Measurements from ENCODE around the gene NFATC3. TPM values are rescaled to one million over a fixed set of nuclear protein-coding genes. Genes with fewer than 3 reads are reported as not detected.

The NFATC3 gene
- polyA plus RNA-seq, 3 donors, result 14.3 to 21.8 (median 15.8) TPM

DNA sequence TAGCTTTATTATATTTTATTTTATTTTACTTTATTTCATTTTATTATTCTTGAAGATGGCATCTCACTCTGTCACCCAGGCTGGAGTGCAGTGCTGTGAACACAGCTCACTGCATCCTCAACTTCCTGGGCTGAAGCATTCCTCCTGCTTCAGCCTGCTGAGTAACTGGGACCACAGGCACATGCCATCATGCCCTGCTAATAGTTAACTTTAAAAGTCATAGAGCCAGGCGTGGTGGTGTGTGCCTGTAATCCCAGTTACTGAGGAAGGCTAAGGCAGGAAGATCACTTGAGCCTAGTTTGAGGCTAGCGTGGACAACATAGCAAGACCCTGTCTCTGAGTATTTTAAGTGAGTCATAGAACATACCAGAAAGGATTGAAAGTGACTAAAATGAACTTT is 112.1 kb downstream of the NFATC3 start:
- peaks cover 25 to 56% of the 10 kb centered on the region in 2 donors for H3K36me3 ChIP-seq (replicated peaks in 1 of 2; ENCODE audit: control insufficient read depth in 1 of 2, insufficient read depth in 2 of 2, low read length in 2 of 2)
- H3K9ac ChIP-seq (ENCODE audit: insufficient read depth, low read length, poor library complexity, severe bottlenecking), result no peak overlapping the region
- H3K79me2 ChIP-seq (ENCODE audit: insufficient read depth, low read length), result peaks cover 8% of the 10 kb centered on the region
- H4K20me1 ChIP-seq (ENCODE audit: insufficient read depth, low read length), result peaks cover 10% of the 10 kb centered on the region
- no peak for DNase-seq
- no peak overlapping the region for H3K27ac Mint-ChIP-seq
- no peak overlapping the region for H3K4me2 ChIP-seq (replicated peaks; ENCODE audit: extremely low read depth, low read length, poor library complexity, severe bottlenecking)
- H3K27me3 Mint-ChIP-seq (ENCODE audit: low read depth in 3 of 3), result no peaks in the 10 kb centered on the region
- no peak overlapping the region for H3K4me3 Mint-ChIP-seq
- 100% methylated on average over 1 of the region's 2 CpGs for WGBS (ENCODE audit: insufficient coverage)
- H2AFZ ChIP-seq (ENCODE audit: insufficient read depth, low read depth, low read length, poor library complexity, severe bottlenecking), result no peak overlapping the region
- H3K4me1 ChIP-seq (ENCODE audit: control insufficient read depth in 1 of 2, insufficient read depth in 2 of 2, low read length in 2 of 2), result no peaks in the 10 kb centered on the region
- H3K36me3 Mint-ChIP-seq, result peaks cover 28 to 40% of the 10 kb centered on the region in 2 donors
- no peaks in the 10 kb centered on the region for H3K9me3 Mint-ChIP-seq
- no peak overlapping the region for H3K27ac ChIP-seq (ENCODE audit: low read depth in 1 of 2, low read length in 2 of 2)
- H3K9me3 ChIP-seq (replicated peaks in 1 of 2; ENCODE audit: control insufficient read depth in 1 of 2, insufficient read depth in 1 of 2, low read length in 2 of 2), result no peaks in the 10 kb centered on the region
- TF ChIP-seq, protein P1, sequence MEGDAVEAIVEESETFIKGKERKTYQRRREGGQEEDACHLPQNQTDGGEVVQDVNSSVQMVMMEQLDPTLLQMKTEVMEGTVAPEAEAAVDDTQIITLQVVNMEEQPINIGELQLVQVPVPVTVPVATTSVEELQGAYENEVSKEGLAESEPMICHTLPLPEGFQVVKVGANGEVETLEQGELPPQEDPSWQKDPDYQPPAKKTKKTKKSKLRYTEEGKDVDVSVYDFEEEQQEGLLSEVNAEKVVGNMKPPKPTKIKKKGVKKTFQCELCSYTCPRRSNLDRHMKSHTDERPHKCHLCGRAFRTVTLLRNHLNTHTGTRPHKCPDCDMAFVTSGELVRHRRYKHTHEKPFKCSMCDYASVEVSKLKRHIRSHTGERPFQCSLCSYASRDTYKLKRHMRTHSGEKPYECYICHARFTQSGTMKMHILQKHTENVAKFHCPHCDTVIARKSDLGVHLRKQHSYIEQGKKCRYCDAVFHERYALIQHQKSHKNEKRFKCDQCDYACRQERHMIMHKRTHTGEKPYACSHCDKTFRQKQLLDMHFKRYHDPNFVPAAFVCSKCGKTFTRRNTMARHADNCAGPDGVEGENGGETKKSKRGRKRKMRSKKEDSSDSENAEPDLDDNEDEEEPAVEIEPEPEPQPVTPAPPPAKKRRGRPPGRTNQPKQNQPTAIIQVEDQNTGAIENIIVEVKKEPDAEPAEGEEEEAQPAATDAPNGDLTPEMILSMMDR (IDR thresholded peaks at IDR 0.05), result no peak
- H3K4me1 Mint-ChIP-seq, result no peaks in the 10 kb centered on the region
- H3K4me3 ChIP-seq (replicated peaks in 1 of 3; ENCODE audit: low read depth in 2 of 3, low read length in 3 of 3), result no peak overlapping the region
- no peaks in the 10 kb centered on the region for H3K27me3 ChIP-seq (ENCODE audit: control insufficient read depth in 2 of 2, insufficient read depth in 2 of 2, low read length in 2 of 2)
- intact Hi-C loops (cut with micrococcal nuclease), result no loop called here

DNA sequence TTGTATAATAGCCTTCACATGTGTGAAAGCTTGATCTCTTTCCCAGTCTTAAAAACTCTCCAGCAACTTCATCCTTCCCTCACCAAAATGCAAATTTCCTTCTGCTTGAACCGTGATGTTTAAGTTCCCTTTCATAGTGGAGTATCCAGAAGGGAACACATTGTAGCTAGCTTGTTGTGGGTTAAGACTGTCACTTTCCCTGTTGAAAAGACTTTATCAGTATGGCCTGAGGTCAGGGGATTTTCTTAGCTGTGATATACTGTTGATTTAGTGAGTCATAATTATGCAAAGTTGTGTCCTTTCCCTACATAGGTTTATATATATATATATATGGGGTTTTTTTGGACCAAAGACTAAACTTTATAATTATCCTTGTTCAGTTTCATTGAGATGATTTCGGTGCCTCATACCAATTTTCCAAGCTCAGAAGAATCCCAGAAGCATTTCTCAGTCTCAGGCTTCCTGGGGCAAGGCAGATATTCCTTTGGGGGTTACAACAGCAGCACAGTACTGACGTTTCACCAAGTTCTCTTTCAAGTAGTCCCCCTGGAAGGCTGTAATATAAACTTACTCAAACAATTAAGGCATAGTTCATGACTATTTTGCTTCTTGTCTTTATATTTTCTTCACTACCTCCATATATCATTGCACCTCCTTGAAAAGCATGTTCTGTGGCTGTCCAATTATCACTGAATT is 115.1 kb downstream of the NFATC3 start:
- Mint-ChIP-seq H3K27me3 (ENCODE audit: low read depth in 3 of 3) (no peaks in the 10 kb centered on the region), H3K4me1 (no peaks in the 10 kb centered on the region), H3K9me3 (no peaks in the 10 kb centered on the region), H3K4me3 (no peak overlapping the region), H3K36me3 (peaks cover 9 to 27% of the 10 kb centered on the region in 2 donors), H3K27ac (no peak overlapping the region)
- DNase-seq, result no peak
- WGBS (ENCODE audit: insufficient coverage), result 75% methylated on average over 2 of the region's 3 CpGs
- TF ChIP-seq, protein P1 (IDR thresholded peaks at IDR 0.05), result no peak
- Histone ChIP-seq H3K27me3 (ENCODE audit: control insufficient read depth in 2 of 2, insufficient read depth in 2 of 2, low read length in 2 of 2) (no peaks in the 10 kb centered on the region), H2AFZ (ENCODE audit: insufficient read depth, low read depth, low read length, poor library complexity, severe bottlenecking) (no peak overlapping the region), H3K4me1 (ENCODE audit: control insufficient read depth in 1 of 2, insufficient read depth in 2 of 2, low read length in 2 of 2) (no peaks in the 10 kb centered on the region), H3K4me3 (replicated peaks in 1 of 3; ENCODE audit: low read depth in 2 of 3, low read length in 3 of 3) (no peak overlapping the region), H3K9ac (ENCODE audit: insufficient read depth, low read length, poor library complexity, severe bottlenecking) (no peak overlapping the region), H3K27ac (ENCODE audit: low read depth in 1 of 2, low read length in 2 of 2) (no peak overlapping the region), H3K9me3 (replicated peaks in 1 of 2; ENCODE audit: control insufficient read depth in 1 of 2, insufficient read depth in 1 of 2, low read length in 2 of 2) (no peaks in the 10 kb centered on the region), H3K79me2 (ENCODE audit: insufficient read depth, low read length) (peaks cover 4% of the 10 kb centered on the region), H3K36me3 (replicated peaks in 1 of 2; ENCODE audit: control insufficient read depth in 1 of 2, insufficient read depth in 2 of 2, low read length in 2 of 2) (peaks cover 12 to 28% of the 10 kb centered on the region in 2 donors), H4K20me1 (ENCODE audit: insufficient read depth, low read length) (peaks cover 6% of the 10 kb centered on the region), H3K4me2 (replicated peaks; ENCODE audit: extremely low read depth, low read length, poor library complexity, severe bottlenecking) (no peak overlapping the region)
- intact Hi-C loops (cut with micrococcal nuclease), result no loop called here

All from CD14-positive monocyte (primary cell).